Common myeloid progenitor, CD34-positive (primary cell): ENCODE data around the gene MOB1A. TPM values are rescaled to one million over a fixed set of nuclear protein-coding genes. Genes with fewer than 3 reads are reported as not detected.

Experiments
- CTCF ChIA-PET: fragments of 350-600 bp; sonication (Branson Sonifier 250); formaldehyde crosslinking; loops from one replicate; lab custom pipeline; 2021; ENCODE audit warnings: antibody characterized with exemption; lab: Charles Lee
- POLR2A ChIA-PET: fragments of 350-600 bp; sonication (Branson Sonifier 250); formaldehyde crosslinking; loops from one replicate; lab custom pipeline; 2021; ENCODE audit warnings: antibody characterized with exemption; lab: Charles Lee
- DNase-seq, 3 donors: peaks; one replicate each; pipeline versions ENCODE4 v3.0.0 to v3.0.0-alpha.2; 2013
- H3K27ac ChIP-seq, 2 experiments: 1 replicate in 1 of 2; 2 replicates in 1 of 2; pipeline ENCODE4 v1.7.0; 2013; ENCODE audit warnings: inconsistent platforms in 2 of 2, low read length in 2 of 2, mild to moderate bottlenecking in 2 of 2, low read depth in 1 of 2, moderate library complexity in 1 of 2; ENCODE audit not compliant: severe bottlenecking in 2 of 2, insufficient read depth in 1 of 2, poor library complexity in 1 of 2
- H3K27me3 ChIP-seq, 5 experiments: replicated peaks in 2 of 5; 1 replicate in 3 of 5; 2 replicates in 2 of 5; pipeline versions ENCODE4 v1.6.1 to v1.7.0; 2013; ENCODE audit warnings: low read length in 4 of 5, mild to moderate bottlenecking in 2 of 5, moderate library complexity in 2 of 5, inconsistent platforms in 1 of 5; ENCODE audit not compliant: insufficient read depth in 5 of 5, control insufficient read depth in 4 of 5
- H3K36me3 ChIP-seq, 4 experiments: 1 replicate in 2 of 4; 2 replicates in 2 of 4; pipeline versions ENCODE4 v1.6.1 to v1.7.0; 2013; ENCODE audit warnings: low read length in 3 of 4, control low read depth in 1 of 4, mild to moderate bottlenecking in 1 of 4; ENCODE audit not compliant: control insufficient read depth in 4 of 4, insufficient read depth in 4 of 4
- H3K4me1 ChIP-seq, 4 experiments: 1 replicate in 3 of 4; 2 replicates in 1 of 4; pipeline versions ENCODE4 v1.6.1 to v1.7.1; 2013; ENCODE audit warnings: low read length in 3 of 4, mild to moderate bottlenecking in 3 of 4, control low read depth in 1 of 4, inconsistent platforms in 1 of 4, moderate library complexity in 1 of 4; ENCODE audit not compliant: control insufficient read depth in 4 of 4, insufficient read depth in 4 of 4; ENCODE audit errors: control extremely low read depth in 1 of 4
- H3K4me3 ChIP-seq, 7 experiments: 1 replicate in 4 of 7; 2 replicates in 3 of 7; pipeline versions ENCODE4 v1.5.1 to v1.7.0; 2013; ENCODE audit warnings: mild to moderate bottlenecking in 7 of 7, low read length in 6 of 7, moderate library complexity in 6 of 7, inconsistent platforms in 2 of 7, low read depth in 2 of 7, control low read depth in 1 of 7; ENCODE audit not compliant: insufficient read depth in 4 of 7, control insufficient read depth in 1 of 7; ENCODE audit errors: extremely low read depth in 1 of 7
- H3K9me3 ChIP-seq, 5 experiments: 1 replicate in 4 of 5; 2 replicates in 1 of 5; pipeline versions ENCODE4 v1.6.1 to v1.7.1; 2013; ENCODE audit warnings: low read length in 4 of 5, mild to moderate bottlenecking in 2 of 5, inconsistent platforms in 1 of 5, low read depth in 1 of 5, moderate library complexity in 1 of 5; ENCODE audit not compliant: control insufficient read depth in 4 of 5, insufficient read depth in 2 of 5; ENCODE audit errors: control extremely low read depth in 1 of 5
- WGBS: methylation state at CpG from one replicate; pipeline ENCODE4 v1.1.5; 2013; ENCODE audit not compliant: insufficient coverage; 5-methylcytosine and 5-hydroxymethylcytosine counted together
- polyA plus RNA-seq: library from polyadenylated mRNA; unstranded; fragments of 120-200 nt; gene quantifications from one replicate; pipeline ENCODE4 v1.2.1, GENCODE V29; 2013

Gene MOB1A
- 61.2 TPM for polyA plus RNA-seq

DNA sequence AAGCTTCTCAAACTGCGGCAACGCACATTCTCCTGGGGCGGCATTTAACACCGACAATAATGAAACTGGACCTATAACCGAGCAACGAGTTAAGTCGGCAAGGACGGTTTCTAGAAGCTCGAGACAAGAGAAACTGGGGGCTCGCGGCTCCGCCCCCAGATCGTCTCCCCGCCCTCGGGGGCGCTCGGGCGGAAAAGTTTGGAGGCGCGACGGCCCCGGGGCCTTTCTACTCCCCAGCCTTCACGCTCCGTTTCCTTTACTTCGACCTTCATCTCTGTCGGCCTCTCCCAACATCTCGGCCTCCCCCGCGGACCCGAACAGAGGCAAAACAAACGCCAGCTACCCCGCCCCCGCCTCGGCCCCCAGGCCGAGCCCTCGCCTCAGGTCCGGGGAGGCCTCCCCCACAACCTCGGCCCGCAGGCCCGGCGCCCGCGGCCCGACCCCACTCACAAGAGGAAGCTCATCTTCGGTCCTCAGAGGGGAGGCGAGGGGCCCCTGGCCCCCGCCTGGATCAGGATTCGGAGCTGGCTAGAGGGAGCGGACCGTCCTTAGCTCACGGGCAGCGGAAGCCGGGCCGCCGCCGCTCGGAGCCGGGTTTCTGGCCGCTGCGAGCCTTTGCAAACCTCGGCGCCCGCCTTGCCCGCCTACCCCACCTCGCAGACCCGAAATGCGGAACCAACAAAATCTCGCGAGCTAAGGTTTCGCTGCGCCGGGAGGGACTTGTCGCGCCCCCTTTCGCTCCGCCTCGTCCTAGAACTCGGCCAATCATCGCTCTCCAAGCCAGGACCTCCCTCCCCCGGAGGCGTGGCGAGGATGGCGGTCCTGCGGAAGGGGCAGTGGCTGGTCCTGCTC, at the start of gene MOB1A:
MOB1A (minus strand) TSS at position 669 of the 852 bp plus-strand sequence; CDS start at position 464, 205 bp downstream.
- 0% methylated on average over 57 of the region's 84 CpGs for WGBS
- ChIA-PET POLR2A (interaction anchor here (0.6 to 1.6 kb wide), 8 partner anchors 12 to 742 kb away, joined by 3 to 8 read pairs (median 4); partner anchors contain the start of gene MTHFD2), CTCF (interaction anchor here (0.5 to 5.1 kb wide), 13 partner anchors 8 to 325 kb away, joined by 3 to 39 read pairs (median 5); partner anchors contain the start of gene MTHFD2)
- H3K4me3 ChIP-seq = peak within 1 kb of the TSS; percentile 84 to 97 (median 91)
- H3K36me3 ChIP-seq = peaks cover 0 to 12% (median 4%) of the 10 kb centered on the region in 4 experiments
- no peaks in the 10 kb centered on the region for H3K9me3 ChIP-seq
- H3K27me3 ChIP-seq = no peaks in the 10 kb centered on the region
- H3K27ac ChIP-seq = peak within 1 kb of the TSS; percentile 96 to 98
- DNase-seq = peak; percentile 99
- H3K4me1 ChIP-seq = peaks cover 14 to 37% (median 24%) of the 10 kb centered on the region in 4 experiments

DNA sequence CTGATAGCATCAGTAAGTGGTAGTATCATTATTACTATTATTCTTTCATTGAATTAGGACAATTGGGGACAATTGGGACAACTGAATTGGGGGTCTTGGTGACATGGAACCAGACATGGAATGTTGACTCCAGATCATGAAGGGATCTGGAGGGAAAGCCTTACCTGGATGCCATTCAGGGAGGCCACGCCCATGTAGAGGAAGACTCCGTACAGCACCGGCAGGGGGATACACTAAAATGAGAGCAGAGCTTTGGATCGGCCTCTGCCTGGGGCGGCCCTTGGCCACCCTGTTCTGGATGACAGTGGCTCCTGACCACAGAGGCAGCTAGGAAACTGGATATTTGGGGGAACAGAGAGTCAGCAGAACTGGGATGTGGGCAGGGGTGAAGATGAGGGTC, 49.0 kb upstream of the MOB1A start:
- H3K27me3 ChIP-seq = no peaks in the 10 kb centered on the region
- CTCF ChIA-PET = interaction anchor here (1.2 to 1.5 kb wide), 2 partner anchors 12 to 30 kb away, joined by 3 to 6 read pairs; partner anchors contain the start of gene MTHFD2
- no peak overlapping the region for H3K27ac ChIP-seq
- H3K9me3 ChIP-seq = no peaks in the 10 kb centered on the region
- H3K4me1 ChIP-seq = peaks cover 0 to 4% (median 0%) of the 10 kb centered on the region in 4 experiments
- no peak for DNase-seq
- H3K4me3 ChIP-seq = no peak overlapping the region
- H3K36me3 ChIP-seq = peaks cover 0 to 3% (median 0%) of the 10 kb centered on the region in 4 experiments
- 88% methylated on average over 5 of the region's 5 CpGs for WGBS
- POLR2A ChIA-PET = no interaction called here

DNA sequence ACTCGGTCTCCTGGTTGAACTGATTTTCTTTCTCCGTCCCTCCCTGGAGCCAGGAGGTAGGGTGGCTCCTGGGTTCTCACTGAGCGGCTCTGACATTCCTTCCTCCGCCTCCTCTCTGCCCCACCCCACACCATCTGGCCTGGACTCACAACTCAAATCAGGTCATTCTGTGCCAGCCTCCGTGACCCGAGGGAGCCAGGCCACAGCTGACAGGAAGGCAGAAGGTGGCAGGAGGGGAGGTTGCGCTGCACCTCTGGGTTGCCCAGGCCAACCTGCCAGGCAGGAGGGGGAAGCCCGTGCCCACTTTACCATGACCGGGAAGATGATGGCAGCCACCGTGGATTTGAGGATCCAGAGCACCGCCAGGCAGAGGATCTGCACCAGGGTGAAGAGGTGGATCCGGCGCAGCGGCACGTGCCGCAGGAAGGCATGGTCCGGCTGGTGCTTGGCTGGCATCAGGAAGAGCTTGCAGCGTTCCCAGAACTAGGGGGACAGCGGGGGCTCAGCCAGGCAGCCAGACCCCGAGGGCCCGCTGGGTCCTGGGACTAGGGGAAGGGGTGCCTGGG, 48.1 kb upstream of the MOB1A start:
- POLR2A ChIA-PET = no interaction called here

DNA sequence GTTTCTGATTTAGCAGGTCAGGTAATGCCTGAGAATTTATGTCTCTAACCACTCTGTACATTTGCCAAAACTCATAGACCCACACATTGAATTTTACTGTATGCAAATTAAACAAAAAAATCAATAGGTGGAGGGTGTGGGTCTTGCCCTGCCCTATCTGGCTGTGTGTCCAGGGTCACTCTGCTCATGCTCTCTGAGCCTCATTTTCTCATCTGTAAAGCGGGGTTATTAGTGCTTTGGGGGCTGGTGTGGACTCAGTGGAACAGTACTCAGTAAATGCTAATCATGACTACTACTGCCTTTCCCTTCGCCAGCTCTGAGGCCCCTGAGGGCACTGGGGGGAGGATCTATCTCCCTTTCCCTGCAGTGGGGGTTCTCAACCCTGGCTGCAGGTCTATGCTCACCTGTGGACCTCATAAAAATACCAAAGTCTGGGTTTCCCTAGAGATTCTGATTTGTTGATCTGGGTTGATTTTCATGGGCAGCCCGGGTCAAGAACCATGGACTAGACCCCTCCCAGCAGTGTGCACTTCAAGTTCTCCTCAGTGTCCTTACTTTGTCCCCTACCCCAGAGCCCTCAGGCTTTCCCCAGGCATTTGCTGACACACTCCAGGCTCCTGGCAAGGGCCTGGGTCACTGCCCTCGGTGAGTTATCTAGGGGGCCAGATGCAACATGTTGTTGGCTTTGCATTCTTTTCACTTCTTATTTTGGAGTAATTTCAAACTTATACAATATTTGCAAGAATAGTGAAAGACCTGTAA, 47.2 kb upstream of the MOB1A start:
- Histone ChIP-seq H3K4me1 (peaks cover 0 to 4% (median 0%) of the 10 kb centered on the region in 4 experiments), H3K9me3 (no peaks in the 10 kb centered on the region), H3K27ac (no peak overlapping the region), H3K4me3 (no peak overlapping the region), H3K36me3 (peaks cover 2 to 9% (median 6%) of the 10 kb centered on the region in 4 experiments), H3K27me3 (no peaks in the 10 kb centered on the region)
- ChIA-PET CTCF (no interaction called here), POLR2A (interaction anchor here (0.6 kb wide), 1 partner anchor 397 kb away, joined by 3 read pairs; the partner anchor contains the start of gene STAMBP)
- no peak for DNase-seq
- 100% methylated on average over 2 of the region's 4 CpGs for WGBS

More for the DNA sequence above, 48.1 kb upstream of the MOB1A start:
- H3K4me3 ChIP-seq = no peak overlapping the region
- peaks cover 0 to 4% (median 0%) of the 10 kb centered on the region in 4 experiments for H3K4me1 ChIP-seq
- H3K9me3 ChIP-seq = no peaks in the 10 kb centered on the region
- no peak for DNase-seq
- WGBS = 96% methylated on average over 20 of the region's 21 CpGs
- H3K36me3 ChIP-seq = peaks cover 0 to 3% (median 1%) of the 10 kb centered on the region in 4 experiments
- no peak overlapping the region for H3K27ac ChIP-seq
- CTCF ChIA-PET = interaction anchor here (1.5 kb wide), 1 partner anchor 11 kb away, joined by 6 read pairs; no protein-coding TSS in a partner anchor
- no peaks in the 10 kb centered on the region for H3K27me3 ChIP-seq

DNA sequence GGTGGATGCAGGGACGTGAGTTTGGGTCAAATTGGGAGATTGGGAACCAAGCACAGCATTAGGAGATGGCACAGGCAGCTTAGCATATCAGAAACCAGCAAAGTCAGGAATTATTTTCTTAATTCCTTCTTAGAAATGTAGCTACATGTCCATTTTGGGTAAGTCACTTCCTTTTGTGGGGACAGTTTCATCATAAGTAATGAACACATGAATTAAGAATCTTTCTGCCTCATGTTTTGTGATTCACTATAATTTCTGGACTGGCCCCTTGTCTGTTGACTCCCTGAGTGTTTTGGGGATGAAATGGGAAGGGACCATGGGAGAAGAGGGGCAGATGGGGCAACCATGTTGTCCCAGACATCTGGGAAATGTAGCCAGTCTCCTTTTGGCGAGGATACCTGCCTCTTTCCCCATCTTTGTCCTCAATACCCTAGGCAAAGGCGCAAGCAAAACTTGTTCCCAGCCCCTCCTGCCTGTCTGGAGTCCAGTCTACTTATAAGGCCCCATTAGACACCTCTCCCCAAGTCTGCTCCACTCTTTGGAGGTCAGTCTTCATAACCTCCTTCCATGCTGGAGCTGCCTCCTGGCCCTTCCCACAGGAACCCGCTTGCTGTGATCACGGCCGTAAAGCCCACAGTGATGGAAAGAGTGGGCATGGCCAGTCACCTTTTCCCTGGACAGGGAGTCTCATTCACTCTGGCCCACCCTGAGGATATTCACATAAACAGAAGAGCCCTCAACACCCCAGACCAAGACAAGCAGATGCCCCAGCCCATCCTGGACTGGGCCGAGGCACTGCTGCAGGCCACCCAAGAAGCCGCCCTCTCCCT, 45.5 kb upstream of the MOB1A start:
- peaks cover 5 to 13% (median 10%) of the 10 kb centered on the region in 4 experiments for H3K36me3 ChIP-seq
- no peak for DNase-seq
- CTCF ChIA-PET = no interaction called here
- H3K27me3 ChIP-seq = no peaks in the 10 kb centered on the region
- 100% methylated on average over 6 of the region's 8 CpGs for WGBS
- H3K4me3 ChIP-seq = no peak overlapping the region
- POLR2A ChIA-PET = no interaction called here
- no peaks in the 10 kb centered on the region for H3K9me3 ChIP-seq
- H3K4me1 ChIP-seq = peaks cover 0 to 4% (median 0%) of the 10 kb centered on the region in 4 experiments
- H3K27ac ChIP-seq = no peak overlapping the region

DNA sequence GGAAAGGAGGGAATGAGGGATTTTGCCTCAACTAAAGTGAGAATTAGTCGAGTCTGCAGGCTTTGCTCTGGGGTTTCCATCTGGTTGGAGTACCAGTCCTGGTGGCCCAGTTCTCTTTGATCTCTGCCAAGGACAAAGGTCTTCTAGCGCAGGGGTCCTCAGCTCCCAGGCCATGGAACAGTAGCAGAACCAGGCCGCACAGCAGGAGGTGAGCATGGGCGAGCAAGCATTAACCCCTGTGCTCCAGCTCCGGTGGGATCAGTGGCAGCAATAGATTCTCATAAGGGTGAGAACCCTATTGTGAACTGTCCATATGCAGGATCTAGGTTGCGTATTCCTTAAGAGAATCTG, 43.6 kb upstream of the MOB1A start:
- Histone ChIP-seq H3K27ac (no peak overlapping the region), H3K9me3 (no peaks in the 10 kb centered on the region), H3K4me3 (no peak overlapping the region), H3K36me3 (peaks cover 11 to 27% (median 18%) of the 10 kb centered on the region in 4 experiments), H3K27me3 (no peaks in the 10 kb centered on the region), H3K4me1 (peaks cover 0 to 4% (median 0%) of the 10 kb centered on the region in 4 experiments)
- no peak for DNase-seq
- WGBS = 97% methylated on average over 5 of the region's 6 CpGs
- POLR2A ChIA-PET = no interaction called here
- CTCF ChIA-PET = interaction anchor here (1.2 kb wide), 1 partner anchor 9 kb away, joined by 5 read pairs; no protein-coding TSS in a partner anchor
